ENCODE measurements around the gene CCL14. TPM values are rescaled to one million over a fixed set of nuclear protein-coding genes. Genes with fewer than 3 reads are reported as not detected.

The CCL14 gene
- total RNA-seq, 1 donor from 2014 or later: 110 TPM

DNA sequence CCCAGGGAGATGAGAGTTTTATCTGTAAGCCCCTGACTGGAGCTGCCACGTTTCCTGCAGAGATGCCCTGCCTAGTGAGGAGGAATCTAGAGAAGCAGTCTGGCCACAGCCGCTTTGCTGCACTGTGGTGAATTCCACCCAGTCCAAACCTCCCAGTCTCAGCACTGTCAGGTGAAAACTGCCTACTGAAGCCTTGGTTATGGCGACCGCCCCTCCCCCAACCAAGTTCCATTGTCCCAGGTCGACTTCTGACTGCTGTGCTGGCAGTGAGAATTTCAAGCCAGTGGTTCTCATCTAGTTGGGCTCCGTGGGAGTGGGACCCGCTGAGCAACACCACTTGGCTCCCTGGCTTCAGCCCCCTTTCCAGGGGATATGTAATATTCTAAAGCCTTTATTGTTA is 32.8 kb downstream of the CCL14 start:
- Histone ChIP-seq H3K27ac (no peak overlapping the region), H3K36me3 (no peaks in the 10 kb centered on the region), H3K4me3 (no peak overlapping the region), H3K9me3 (no peaks in the 10 kb centered on the region), H3K4me1 (no peaks in the 10 kb centered on the region), H3K27me3 (no peaks in the 10 kb centered on the region)
- intact Hi-C loops (cut with DNase I): no loop called here
- ATAC-seq: no peak
- TF ChIP-seq, protein P1, sequence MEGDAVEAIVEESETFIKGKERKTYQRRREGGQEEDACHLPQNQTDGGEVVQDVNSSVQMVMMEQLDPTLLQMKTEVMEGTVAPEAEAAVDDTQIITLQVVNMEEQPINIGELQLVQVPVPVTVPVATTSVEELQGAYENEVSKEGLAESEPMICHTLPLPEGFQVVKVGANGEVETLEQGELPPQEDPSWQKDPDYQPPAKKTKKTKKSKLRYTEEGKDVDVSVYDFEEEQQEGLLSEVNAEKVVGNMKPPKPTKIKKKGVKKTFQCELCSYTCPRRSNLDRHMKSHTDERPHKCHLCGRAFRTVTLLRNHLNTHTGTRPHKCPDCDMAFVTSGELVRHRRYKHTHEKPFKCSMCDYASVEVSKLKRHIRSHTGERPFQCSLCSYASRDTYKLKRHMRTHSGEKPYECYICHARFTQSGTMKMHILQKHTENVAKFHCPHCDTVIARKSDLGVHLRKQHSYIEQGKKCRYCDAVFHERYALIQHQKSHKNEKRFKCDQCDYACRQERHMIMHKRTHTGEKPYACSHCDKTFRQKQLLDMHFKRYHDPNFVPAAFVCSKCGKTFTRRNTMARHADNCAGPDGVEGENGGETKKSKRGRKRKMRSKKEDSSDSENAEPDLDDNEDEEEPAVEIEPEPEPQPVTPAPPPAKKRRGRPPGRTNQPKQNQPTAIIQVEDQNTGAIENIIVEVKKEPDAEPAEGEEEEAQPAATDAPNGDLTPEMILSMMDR (IDR thresholded peaks at IDR 0.05): no peak
- DNase-seq: no peak

DNA sequence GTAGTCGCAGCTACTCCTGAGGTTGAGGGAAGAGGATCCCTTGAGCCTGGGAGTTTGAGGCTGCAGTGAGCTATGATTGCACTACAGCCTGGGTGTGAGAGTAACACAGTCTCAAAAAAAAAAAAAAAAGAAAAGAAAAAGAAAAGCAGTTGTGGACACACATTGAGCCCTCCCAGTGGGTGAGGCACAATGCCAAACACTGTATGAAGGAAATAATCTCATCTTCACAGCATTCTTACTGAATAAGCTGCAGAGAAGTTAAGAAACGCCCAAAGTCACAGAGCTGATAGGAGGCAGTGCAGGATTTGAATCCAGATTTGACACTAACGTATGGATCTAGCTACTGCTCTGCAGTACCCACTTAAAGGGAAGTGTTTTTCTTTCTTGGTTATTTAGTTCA is 37.1 kb downstream of the CCL14 start:
- Histone ChIP-seq H3K27me3 (no peaks in the 10 kb centered on the region), H3K9me3 (no peaks in the 10 kb centered on the region), H3K4me1 (peaks cover 3% of the 10 kb centered on the region), H3K4me3 (no peak overlapping the region), H3K36me3 (no peaks in the 10 kb centered on the region), H3K27ac (no peak overlapping the region)
- TF ChIP-seq, protein P1 (IDR thresholded peaks at IDR 0.05): no peak
- ATAC-seq (no peak), DNase-seq (no peak)
- intact Hi-C loops (cut with DNase I): no loop called here

- Histone ChIP-seq H3K27me3 (no peaks in the 10 kb centered on the region), H3K4me1 (peaks cover 3% of the 10 kb centered on the region), H3K4me3 (no peak overlapping the region), H3K9me3 (no peaks in the 10 kb centered on the region), H3K27ac (no peak overlapping the region), H3K36me3 (no peaks in the 10 kb centered on the region)
- ATAC-seq: no peak
- TF ChIP-seq, protein P1 (IDR thresholded peaks at IDR 0.05): no peak
- no peak for DNase-seq
- intact Hi-C loops (cut with DNase I): no loop called here
Observed at GRCh38 chr17:35948092-35948491, 38.4 kb downstream of the CCL14 start.

DNA sequence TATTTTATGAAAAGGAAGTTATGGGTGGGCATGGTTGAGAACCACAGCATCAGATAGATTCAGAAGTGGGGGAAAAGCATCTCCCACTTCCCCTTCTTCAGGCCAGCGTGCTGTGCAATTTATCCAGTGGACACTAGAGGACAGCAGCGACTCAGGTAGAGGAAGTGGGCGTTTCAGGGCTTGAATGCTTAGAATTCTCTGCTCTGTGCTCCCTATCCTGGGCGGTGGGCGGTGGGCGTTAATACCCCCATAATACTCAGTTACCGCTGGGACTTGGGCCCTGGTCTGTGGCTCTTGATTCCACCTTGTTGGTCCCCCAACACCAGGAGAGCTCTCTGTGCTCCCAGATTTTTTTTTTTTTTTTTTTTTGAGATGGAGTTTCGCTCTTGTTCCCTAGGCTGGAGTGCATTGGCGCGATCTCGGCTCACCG is 39.4 kb downstream of the CCL14 start:
- peaks cover 3% of the 10 kb centered on the region for H3K4me1 ChIP-seq
- H3K4me3 ChIP-seq: peak overlapping the region; percentile 14
- H3K36me3 ChIP-seq: no peaks in the 10 kb centered on the region
- TF ChIP-seq, protein P1 (IDR thresholded peaks at IDR 0.05): peak; percentile 86
- peak; percentile 92 for ATAC-seq
- no peaks in the 10 kb centered on the region for H3K27me3 ChIP-seq
- H3K9me3 ChIP-seq: no peaks in the 10 kb centered on the region
- no peak for DNase-seq
- H3K27ac ChIP-seq: no peak overlapping the region
- intact Hi-C loops (cut with DNase I): no loop called here

GRCh38 chr17:35944151-35944550 is 42.4 kb downstream of the CCL14 start:
- H3K9me3 ChIP-seq: no peaks in the 10 kb centered on the region
- DNase-seq (no peak), ATAC-seq (no peak)
- no peak overlapping the region for H3K27ac ChIP-seq
- no peaks in the 10 kb centered on the region for H3K27me3 ChIP-seq
- no peaks in the 10 kb centered on the region for H3K36me3 ChIP-seq
- peaks cover 3% of the 10 kb centered on the region for H3K4me1 ChIP-seq
- H3K4me3 ChIP-seq: no peak overlapping the region
- TF ChIP-seq, protein P1 (IDR thresholded peaks at IDR 0.05): no peak
- intact Hi-C loops (cut with DNase I): no loop called here

DNA sequence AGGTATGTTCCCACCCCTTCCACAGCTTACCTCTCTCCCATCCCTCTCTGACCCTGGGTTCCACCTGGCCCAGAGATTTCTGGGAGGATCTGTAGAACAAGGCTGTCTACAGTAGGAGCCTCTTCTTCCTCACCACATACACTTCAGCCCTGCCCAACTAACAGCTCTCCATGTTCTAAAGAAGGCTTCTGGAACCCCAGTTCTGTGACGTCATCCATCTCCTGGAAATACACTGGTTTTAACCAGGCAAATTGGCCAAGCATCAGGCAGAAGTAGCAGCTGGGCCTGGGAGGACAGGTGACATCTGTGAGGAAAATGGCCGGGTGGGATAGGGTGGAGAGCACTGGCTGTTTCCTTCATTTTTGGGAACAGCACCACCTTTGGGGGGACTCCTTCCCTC is 43.0 kb downstream of the CCL14 start, which contains the start of gene LYZL6:
Gene LYZL6 (minus strand): TSS at position 177 of the 400 bp plus-strand sequence. CDS start 4,357 bp downstream, outside the sequence.
- H3K4me1 ChIP-seq: peaks cover 3% of the 10 kb centered on the region
- no peaks in the 10 kb centered on the region for H3K36me3 ChIP-seq
- no peaks in the 10 kb centered on the region for H3K9me3 ChIP-seq
- H3K27me3 ChIP-seq: no peaks in the 10 kb centered on the region
- intact Hi-C loops (cut with DNase I): no loop called here
- no peak within 1 kb of the TSS for H3K4me3 ChIP-seq
- TF ChIP-seq, protein P1 (IDR thresholded peaks at IDR 0.05): no peak
- ATAC-seq: no peak
- no peak for DNase-seq
- H3K27ac ChIP-seq: no peak within 1 kb of the TSS
